GM21360 (cell line): ENCODE data around the gene STIMATE.

Experiments used
- ATAC-seq: cut with Tn5 transposase; IDR thresholded peaks from one replicate; pipeline ENCODE4 v1.9.1; 2021; ENCODE audit warnings: mild to moderate bottlenecking, moderate library complexity; ENCODE audit not compliant: unreplicated experiment

Gene STIMATE

GRCh38 chr3:52843108-52843865 is 54.1 kb downstream of the STIMATE start:
- ATAC-seq = no peak

DNA sequence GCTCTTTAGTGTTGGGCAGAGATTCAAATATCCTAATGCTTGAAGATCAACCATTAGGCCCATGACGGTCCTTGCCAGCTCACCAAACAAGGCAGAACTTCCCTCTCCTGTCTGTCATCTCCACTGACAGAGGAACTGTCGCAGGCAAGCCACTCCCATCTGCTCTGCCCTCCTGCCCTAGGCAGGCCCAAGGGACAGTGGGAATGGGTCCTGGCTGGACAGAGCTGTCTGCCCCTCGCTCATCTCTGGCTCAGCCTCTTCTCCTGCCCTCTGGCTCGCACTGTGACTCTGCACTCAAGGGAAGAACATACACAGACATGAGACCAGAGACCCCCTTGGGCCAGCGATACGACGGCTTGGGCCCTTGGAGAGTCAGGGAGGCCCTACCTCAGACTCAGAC is 54.9 kb downstream of the STIMATE start:
- ATAC-seq = no peak

DNA sequence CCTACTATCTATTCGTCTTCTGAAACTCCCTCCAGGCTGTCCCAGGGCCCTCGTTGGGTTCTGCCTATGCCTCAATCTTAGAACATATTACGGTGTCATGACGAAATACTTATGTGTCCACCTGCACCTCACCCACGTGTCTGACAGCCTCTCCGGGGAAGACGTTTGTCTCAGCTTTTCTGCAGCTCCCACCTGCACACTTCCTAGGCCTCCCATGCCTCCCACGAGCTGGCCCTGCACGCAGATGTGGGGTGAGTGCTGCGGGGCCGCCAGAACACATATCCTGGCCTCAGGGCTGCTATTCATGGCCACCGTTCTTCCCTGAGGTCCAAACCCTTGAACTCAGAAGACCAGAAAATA is 55.4 kb downstream of the STIMATE start:
- ATAC-seq = no peak

- ATAC-seq = no peak
Measured at GRCh38 chr3:52841211-52841980, 56.0 kb downstream of the STIMATE start.

- ATAC-seq = no peak
Measured at GRCh38 chr3:52839892-52840545, 57.3 kb downstream of the STIMATE start.

DNA sequence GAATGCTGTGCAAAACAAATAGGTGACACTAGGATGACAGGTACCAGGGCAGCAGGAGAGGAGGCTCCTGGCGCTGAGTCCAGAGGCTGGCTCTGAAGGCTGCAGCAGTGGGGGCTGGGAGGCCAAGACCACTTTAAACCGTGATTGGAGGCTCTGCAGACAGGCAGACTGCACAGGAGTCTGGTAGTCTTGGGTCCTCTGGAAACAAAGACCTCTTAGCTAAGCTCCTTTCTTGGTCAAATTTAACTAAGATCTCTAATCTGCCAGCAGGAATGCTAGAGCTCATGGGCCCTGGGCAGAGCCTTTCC is 58.1 kb downstream of the STIMATE start:
- ATAC-seq = no peak

DNA sequence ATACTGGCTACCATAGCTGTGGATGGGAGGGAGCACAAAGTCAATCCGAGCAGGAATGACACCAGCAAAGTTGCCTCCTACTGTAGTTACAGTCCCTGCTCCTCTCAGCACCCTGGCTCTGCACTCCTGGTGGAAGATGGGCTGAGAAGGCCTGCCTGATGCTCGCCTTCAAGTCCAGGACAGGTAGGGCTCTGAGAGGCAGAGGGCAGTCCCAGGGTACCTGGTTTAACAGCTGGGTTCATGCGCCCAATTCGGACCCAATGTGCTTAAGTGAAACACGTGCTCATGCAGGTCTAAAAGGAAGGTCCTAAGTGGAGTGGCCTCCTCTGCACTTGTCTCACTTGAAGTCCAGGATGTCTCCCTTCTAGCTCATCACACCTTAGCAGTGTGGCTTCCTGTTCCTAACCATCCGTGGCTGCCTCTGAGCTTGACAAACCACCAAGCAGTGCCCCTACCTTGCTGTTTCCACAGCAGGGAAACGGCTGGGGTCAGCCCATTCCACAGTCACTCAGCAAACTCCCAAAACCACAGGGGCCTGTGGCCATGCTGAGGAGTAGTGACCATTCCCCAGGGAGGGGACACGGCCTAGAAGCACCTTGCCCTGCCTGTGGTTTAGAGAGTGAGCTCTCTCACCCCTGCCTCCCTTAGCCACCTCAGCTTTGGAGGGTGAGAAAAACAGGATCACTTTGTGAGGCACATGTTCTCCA is 58.6 kb downstream of the STIMATE start:
- ATAC-seq = no peak

GRCh38 chr3:52836986-52837385 is 60.4 kb downstream of the STIMATE start:
- no peak for ATAC-seq

GRCh38 chr3:52836471-52836845 is 60.9 kb downstream of the STIMATE start:
- no peak for ATAC-seq

DNA sequence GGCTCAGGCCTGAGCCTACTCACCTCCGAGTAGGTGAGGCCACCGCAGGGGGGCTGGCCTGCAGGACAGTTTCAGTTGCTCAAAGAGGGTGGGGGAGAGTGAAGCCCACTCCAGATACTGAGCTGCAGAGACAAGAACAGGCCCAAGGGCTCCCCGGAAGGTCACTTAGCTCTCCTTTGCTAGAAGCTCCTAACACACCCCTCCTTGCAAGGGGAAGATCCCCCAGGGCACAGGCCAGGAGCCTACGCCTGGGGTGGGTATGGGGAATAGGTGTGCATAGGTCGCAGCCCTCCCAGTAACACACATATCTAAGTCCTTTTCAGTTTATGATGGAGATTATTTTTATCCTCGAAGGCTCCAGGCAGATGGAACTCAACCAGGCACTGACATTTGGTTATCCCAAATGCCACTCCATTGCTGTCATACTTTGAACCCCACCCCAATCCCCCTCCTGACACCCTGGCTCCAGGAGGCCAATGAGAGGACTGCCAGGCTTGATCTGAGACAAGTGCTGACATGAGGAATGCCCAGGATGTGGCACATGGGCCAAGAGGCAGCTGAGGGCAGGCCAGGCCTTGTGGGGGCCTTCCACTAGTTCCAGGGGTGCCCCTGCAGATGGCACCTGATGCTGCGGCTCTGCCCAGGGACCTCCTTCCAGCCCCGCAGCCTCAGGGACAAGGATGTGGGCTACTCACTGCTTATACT is 61.4 kb downstream of the STIMATE start:
- no peak for ATAC-seq

DNA sequence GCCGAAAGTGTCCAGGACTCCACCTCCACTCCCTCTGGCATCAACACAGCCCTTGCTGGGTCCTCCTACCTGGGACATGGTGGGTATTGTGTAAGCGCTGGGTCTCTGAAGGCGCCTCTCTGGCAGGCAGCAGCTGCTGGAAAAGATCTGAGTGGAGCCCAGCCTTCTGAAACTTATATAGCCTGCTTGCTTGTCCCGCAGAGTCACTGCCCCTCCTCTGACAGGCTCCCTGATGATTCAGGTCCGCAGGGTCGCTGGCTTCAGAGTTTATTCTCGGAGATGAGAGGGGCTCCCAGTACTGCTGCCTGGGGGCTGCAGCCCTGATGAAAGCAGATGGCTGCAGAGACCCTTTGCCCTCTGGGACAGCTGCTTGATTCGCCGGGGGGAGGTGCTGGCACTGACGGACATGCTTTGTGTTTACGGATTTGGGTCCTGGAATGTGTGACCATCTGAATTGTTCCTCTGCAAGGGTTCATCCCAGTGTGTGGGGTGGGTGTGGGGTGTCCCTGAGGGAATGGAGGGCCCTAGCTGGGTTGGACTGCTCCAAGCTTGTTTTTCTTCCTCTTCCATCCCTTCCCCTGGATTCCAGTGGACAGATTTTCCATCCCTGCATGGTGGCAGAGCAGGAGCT is 62.4 kb downstream of the STIMATE start, which contains the start of gene MUSTN1:
Gene MUSTN1, minus strand, starts transcription at position 149 of the 631 bp plus-strand sequence. Its CDS starts 71 bp downstream, at position 78.
- no peak for ATAC-seq

- ATAC-seq = no peak
Measured at GRCh38 chr3:52833202-52833601, 64.1 kb downstream of the STIMATE start.

- ATAC-seq = no peak
Measured at GRCh38 chr3:52831500-52832301, 65.6 kb downstream of the STIMATE start.

- ATAC-seq = no peak
Measured at GRCh38 chr3:52830535-52831258, 66.7 kb downstream of the STIMATE start, which contains the start of gene ITIH4. Gene ITIH4 (minus strand): TSS chr3:52830672. CDS start chr3:52830642, 30 bp downstream.

- ATAC-seq = no peak
Measured at GRCh38 chr3:52829906-52830463, 67.4 kb downstream of the STIMATE start.

DNA sequence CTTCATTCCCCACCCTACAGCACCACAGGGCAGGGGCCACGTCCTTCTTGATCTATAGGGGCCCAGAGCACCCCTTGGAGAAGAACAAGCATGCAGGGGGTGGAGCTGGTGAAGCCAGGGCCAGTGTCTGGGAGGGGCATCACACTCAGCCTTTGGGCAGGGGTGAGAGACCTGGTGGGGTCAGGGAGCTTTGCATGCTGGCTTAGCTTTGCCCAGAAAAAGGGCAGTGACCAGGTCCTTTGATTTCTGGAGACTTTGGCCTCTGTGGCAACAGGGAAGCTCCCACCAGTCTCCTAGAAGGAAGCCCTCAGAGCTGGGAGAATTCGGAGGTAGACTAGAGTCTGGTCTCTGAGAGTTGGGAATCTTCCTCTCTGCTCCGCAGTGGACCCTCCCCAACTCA is 67.9 kb downstream of the STIMATE start:
- no peak for ATAC-seq

GRCh38 chr3:52827866-52828376 is 69.4 kb downstream of the STIMATE start:
- no peak for ATAC-seq

GRCh38 chr3:52827441-52827840 is 69.9 kb downstream of the STIMATE start:
- no peak for ATAC-seq
